A172 (cell line): ENCODE data around the gene BHLHE40. TPM values are rescaled to one million over a fixed set of nuclear protein-coding genes. Genes with fewer than 3 reads are reported as not detected.

Source experiments
- DNase-seq: peaks from one replicate; pipeline ENCODE4 v3.0.0-alpha.2; 2015; ENCODE audit warnings: low spot score
- total RNA-seq: library from RNA; depleted of rRNA; stranded (reverse); fragments of >200 nt; shearing (Covaris generic); gene quantifications from 2 replicates; pipeline ENCODE4 v1.2.3, GENCODE V29; 2014; rRNA removed

BHLHE40 gene
- 91.4 and 96.0 TPM in 2 replicates for total RNA-seq

- DNase-seq, result no peak
Observed at GRCh38 chr3:4979428-4980228, at the start of gene BHLHE40. Gene BHLHE40, plus strand, starts transcription at chr3:4979437. Its CDS starts 282 bp downstream, at chr3:4979719.

- no peak for DNase-seq
Observed at GRCh38 chr3:4930501-4930900, 48.7 kb upstream of the BHLHE40 start.

- DNase-seq, result no peak
Observed at GRCh38 chr3:4934050-4934449, 45.2 kb upstream of the BHLHE40 start.

GRCh38 chr3:4935347-4935746 is 43.9 kb upstream of the BHLHE40 start:
- DNase-seq, result no peak

GRCh38 chr3:4936982-4937614 is 42.1 kb upstream of the BHLHE40 start:
- DNase-seq, result no peak

GRCh38 chr3:4938281-4938982 is 40.8 kb upstream of the BHLHE40 start:
- no peak for DNase-seq

GRCh38 chr3:4939276-4939675 is 40.0 kb upstream of the BHLHE40 start:
- DNase-seq, result no peak

- DNase-seq, result no peak
Observed at GRCh38 chr3:4940985-4941384, 38.3 kb upstream of the BHLHE40 start.

- no peak for DNase-seq
Observed at GRCh38 chr3:4943549-4943948, 35.7 kb upstream of the BHLHE40 start.

- no peak for DNase-seq
Observed at GRCh38 chr3:4945324-4945723, 33.9 kb upstream of the BHLHE40 start.

GRCh38 chr3:4947028-4947427 is 32.2 kb upstream of the BHLHE40 start:
- no peak for DNase-seq

GRCh38 chr3:4948395-4948794 is 30.8 kb upstream of the BHLHE40 start:
- DNase-seq, result no peak

- DNase-seq, result no peak
Observed at GRCh38 chr3:4949004-4949403, 30.2 kb upstream of the BHLHE40 start.

GRCh38 chr3:4949659-4950058 is 29.6 kb upstream of the BHLHE40 start:
- no peak for DNase-seq

GRCh38 chr3:4950351-4950784 is 28.9 kb upstream of the BHLHE40 start:
- no peak for DNase-seq

GRCh38 chr3:4950948-4951347 is 28.3 kb upstream of the BHLHE40 start:
- DNase-seq, result no peak

GRCh38 chr3:4953119-4953518 is 26.1 kb upstream of the BHLHE40 start:
- peak; percentile 50 for DNase-seq

GRCh38 chr3:4954256-4955000 is 24.8 kb upstream of the BHLHE40 start:
- DNase-seq, result no peak

GRCh38 chr3:4956099-4956498 is 23.1 kb upstream of the BHLHE40 start:
- DNase-seq, result no peak

GRCh38 chr3:4956738-4957137 is 22.5 kb upstream of the BHLHE40 start:
- DNase-seq, result no peak

- no peak for DNase-seq
Observed at GRCh38 chr3:4957978-4958377, 21.3 kb upstream of the BHLHE40 start.

- DNase-seq, result no peak
Observed at GRCh38 chr3:4959180-4959579, 20.1 kb upstream of the BHLHE40 start.
